Superior temporal gyrus (tissue), 1 donor: Measurements from ENCODE around the gene PDGFA.

Experiments
- DNase-seq: peaks from one replicate; pipeline ENCODE4 v3.0.0-alpha.2; 2016; ENCODE audit errors: extremely low spot score

PDGFA gene

DNA sequence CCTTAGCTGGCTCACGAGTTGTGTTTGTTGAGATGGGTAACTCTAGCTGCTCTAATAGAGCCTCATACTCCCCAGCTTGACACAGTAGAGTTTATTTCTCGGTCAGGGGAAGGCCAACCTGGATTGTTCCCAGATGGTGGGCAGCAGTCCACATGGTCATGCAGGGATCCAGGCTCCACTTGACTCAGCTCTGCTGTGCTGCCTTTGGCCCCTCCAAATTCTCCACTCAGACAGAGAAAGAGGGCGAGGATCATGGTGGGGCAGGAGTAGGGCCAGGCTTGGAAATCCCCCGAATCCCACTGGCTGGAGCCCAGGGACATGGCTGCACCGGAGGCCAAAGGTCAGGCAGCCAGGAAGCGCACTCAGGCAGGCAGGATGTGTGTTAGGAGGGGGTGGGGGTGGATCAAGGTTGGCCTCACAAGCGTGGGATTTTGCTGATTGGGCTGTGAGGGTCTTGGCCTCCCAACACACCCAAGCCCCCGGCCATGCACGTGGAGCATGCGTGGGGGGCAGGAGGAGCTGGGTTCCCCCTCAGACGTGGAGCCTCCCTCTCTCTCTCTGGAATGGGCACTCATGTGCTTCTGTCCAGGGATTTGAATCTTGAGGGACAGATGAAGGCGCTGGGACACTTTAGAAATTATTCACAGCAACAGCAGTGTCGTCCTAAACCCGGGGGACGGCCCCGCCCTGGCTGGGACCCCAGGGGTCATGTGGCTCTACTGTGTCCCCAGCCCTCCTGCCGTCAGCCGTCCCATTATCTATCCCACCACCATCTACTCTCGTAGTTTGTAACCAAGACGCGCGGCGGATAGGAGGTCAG, 44.8 kb downstream of the PDGFA start:
- DNase-seq: no peak

DNA sequence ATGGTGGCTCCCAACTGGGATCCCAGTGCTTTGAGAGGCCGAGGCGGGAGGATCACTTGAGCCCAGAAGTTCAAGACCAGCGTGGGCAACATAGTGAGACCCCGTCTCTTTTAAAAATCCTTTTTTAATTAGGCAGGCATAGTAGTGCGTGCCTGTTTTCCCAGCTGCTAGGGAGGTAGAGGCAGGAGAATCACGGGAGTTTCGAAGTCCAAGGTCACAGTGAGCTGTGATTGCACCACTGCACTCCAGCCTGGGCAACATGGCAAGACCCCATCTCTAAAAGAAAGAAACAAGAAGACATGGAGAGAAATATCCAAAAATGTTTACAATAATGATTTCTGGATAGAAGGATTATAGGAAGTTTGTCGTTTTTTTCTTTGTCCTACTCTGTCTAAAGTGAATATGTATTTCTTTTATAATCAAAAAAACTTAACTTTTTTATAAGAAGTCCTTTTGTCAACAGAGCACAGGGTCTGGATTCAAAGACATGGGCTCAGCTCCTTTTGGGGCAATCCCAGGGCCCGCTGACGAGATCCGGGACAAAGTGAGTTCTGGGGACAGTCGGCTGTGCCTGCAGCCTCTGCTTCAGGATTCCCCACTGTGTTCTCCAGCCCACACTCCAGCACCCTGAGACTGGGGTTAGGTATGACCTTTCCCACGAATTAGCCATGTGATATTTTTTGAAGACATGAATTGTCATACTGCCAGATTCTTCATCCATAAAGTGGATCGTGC, 45.6 kb downstream of the PDGFA start:
- no peak for DNase-seq

DNA sequence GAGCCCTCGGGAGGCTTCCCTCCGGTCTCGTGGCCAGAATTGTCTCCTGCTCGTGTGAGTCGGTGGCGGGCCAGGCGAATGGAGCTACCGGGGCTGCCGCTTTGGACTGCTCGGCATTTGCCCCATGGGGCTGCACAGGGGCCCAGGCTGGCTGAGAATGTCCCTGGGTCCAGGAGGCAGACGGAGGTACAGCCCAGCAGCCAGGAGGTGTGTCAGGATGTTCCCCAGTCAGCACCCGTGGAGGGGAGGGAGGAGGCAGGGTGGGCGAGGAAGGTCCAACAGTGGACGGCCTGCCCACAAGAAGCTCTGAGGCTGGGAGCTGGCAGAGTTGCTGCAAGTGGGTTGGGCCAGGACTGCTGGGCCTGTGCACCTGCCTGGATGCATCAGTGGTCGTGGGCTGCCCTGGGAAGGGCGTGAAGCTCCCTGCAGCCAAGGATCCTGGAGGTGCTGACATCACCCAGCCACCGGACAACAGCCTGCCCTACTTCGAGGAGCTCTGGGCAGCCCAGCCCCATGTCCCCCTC, 46.4 kb downstream of the PDGFA start:
- no peak for DNase-seq

DNA sequence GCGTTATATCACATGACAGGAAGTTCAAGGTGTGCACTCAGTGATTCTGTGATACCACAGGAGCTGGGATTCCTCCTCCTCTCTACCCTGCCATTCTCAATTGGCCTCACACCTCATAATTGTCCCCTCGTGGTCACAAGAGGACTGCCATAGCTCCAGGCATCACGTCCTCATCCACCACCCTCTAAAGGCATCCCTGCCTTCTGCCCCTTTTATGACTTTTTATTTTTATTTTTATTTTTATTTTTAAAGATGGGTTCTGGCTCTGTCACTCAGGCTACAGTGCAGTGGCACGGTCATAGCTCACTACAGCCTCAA, 47.0 kb downstream of the PDGFA start:
- DNase-seq: no peak

DNA sequence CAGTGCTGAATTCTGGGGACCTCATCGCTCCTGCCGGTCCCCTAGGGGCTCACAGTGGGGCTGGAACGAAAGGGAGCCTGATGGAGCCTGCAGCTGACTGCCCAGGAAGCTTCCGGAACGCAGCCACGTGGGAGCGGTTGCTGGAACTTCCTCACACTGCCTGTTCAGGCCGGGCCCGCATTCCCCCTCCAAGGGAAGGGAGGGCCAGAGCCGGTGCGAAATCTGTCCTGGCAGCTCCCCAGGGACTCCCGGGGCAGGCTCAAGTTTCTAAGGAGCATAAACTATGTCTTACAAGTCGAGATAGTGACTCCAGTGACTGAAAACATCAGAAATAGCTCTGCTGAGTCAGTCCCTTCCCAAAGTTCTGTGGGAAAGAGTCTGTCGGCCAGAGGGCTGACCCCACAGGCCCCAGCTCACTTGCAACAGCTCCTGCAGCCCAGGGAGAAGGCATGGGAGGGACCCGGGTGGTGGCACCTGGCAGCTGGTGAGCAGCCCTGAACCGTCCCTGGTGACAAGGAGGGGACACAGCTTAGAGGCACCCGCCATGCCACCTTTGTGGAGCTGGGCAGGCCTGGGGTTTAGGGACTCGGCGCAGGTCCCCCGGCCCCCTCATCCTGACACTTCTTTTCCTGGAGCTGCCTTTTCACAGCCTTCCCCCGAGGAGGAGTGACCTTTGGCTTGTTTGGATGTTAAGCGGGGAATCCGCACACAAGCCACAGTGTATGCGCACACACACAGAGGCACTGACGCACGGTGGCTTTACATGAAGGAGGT, 47.6 kb downstream of the PDGFA start:
- no peak for DNase-seq

DNA sequence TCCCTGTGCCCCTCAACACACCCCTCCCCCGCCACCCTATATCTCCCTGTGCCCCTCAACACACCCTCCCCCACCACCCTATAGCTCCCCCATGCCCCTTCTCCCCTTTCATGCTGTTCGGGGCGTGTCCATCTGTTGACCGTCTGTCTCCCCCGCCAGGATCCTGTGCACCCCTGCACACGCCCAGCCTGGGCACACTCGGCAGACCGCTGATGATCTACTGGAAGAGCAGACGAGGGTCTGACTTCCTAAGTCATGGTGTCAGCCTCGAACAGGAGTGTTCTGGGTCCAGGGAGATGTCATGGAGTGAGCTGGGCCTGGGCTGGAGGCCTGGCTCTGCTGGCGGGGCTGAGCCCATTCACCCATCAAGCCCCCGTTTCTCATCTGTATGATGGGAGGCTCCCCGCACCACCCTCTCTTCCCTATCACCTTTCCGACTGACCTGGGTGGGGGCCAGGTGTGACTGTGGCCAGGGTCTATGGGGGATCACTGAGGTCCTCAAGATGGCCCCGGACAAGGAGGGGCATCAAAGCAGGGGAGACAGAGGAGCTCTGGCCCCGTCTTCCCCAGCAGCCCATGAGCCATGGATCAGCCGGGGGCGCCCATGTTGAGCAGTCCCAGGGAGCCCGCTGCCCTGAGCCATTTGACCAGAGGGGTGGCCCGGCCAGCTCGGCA, 48.3 kb downstream of the PDGFA start:
- no peak for DNase-seq

DNA sequence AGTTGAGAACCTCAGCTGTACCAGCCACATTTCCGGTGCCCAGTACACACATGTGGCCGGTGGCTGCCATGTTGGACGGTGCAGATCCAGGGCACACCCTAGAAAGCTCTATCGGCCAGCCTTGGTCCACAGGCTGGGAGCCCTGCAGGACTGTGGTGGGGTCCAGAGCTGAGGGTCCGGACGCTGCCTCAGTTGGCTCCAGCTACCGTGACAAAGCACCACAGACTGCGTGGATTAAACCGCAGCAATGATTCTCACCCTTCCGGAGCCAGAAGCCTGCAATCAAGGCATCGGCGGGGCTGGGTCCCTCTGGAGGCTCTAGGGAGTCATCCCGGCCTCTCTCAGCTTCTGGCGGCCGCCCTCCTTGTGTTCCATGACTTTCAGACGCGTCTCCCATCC, 50.1 kb downstream of the PDGFA start:
- DNase-seq: no peak

DNA sequence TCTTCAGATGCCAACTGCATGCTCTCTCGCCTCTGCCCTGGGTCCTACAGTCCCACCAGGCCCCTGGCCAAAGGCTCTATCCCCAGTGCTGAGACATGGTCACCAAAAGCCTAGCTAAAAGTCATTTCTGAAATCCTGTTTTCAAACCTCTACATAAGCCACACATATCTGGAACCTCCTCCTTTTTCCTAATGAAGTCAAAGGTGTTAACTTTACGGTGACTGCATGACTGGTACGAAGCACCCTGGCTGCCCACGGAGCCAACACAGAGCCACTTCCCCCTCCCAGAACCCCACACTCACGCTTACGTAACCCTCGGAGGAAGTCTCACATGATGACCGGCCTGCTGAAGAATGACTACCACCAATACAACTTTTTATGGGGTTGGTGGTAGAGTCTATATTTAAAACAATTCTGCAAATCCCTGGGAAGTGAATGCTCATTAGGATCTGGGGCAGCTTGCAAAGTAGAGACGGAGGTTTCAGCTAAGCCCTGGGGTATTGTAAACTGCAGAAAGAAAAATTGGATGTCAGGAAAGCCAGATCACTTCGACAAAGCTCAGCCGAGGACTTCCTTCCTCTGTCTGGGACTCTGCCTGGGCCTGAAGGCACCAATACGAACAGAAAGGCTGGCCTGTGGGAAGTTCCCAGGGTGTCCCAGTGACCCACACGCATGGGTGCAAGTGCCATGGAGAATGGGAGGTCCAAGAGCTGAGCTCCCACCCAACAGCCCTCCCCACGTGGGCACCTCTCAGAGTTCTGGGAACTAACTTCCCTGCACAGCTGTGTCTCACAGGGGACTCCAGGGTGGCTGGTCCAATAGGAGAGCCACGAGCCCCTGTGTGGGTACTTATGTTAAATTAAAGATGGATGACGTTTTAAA, 50.7 kb downstream of the PDGFA start:
- no peak for DNase-seq

DNA sequence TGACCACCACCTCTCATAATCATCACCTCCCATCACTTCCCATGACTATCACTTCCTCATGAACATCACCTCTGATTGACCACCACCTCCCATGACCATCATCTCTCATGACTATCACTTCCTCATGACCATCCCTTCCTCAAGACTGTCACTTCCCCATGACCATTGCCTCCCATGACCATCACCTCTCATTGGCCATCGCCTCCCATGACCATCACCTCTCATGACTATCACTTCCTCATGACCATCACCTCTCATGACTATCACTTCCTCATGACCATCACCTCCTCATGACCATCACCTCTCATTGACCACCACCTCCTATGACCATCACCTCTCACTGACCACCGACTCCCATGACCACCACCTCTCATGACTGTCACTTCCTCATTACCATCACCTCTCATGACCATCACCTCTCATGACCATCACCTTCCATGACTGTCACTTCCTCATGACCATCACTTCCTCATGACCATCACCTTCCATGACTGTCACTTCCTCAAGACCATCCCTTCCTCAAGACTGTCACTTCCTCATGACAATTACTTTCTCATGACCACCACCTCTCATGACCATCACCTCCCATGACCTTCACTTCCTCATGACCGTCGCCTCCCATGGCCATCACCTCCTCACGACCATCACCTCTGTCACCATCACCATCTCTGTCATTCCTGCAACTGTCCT, 51.6 kb downstream of the PDGFA start:
- no peak for DNase-seq

DNA sequence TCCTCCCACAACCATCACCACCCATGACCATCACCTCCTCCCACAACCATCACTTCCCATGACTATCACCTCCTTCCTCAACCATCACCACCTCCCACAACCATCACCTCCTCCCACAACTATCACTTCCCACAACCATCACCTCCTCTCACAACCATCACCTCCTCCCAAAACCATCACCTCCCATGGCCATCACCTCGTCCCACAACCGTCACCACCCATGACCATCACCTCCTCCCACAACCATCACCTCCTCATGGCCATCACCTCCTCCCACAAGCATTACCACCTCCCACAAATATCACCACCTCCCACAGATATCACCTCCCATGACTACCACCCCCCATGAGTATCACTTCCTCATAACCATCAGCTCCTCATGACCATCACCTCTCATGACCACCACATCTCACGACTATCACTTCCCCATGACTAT, 52.2 kb downstream of the PDGFA start:
- DNase-seq: no peak

DNA sequence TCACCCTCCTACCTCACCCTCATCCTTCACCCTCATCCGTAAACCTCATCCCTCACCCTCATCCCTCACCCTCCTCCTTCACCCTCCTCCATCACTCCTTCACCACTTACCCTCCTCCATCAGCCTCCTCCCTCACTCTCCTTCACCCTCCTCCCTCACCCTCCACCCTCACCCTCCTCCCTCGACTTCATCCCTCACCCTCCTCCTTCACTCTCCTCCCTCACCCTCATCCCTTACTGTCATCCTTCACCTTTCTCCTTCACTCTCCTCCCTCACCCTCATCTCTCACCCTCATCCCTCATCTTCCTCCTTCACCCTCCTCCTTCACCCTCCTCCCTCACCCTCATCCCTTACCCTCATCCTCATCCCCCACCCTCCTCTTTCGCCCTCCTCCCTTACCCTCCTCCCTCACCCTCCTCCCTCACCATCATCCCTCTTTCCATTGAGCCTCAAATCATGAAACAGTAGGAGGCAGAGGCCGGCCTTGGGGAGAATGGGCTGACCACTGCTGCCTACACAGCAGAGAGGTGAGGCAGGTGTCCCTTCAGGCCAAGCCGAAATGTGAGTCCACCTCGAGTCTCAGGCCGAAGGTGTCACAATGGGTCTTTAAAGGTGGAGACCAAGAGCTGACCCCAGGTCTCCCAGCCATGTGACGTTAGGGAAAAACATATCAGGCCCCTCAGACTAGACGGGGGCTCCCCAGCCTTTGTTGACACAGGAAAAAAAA, 53.0 kb downstream of the PDGFA start:
- no peak for DNase-seq

DNA sequence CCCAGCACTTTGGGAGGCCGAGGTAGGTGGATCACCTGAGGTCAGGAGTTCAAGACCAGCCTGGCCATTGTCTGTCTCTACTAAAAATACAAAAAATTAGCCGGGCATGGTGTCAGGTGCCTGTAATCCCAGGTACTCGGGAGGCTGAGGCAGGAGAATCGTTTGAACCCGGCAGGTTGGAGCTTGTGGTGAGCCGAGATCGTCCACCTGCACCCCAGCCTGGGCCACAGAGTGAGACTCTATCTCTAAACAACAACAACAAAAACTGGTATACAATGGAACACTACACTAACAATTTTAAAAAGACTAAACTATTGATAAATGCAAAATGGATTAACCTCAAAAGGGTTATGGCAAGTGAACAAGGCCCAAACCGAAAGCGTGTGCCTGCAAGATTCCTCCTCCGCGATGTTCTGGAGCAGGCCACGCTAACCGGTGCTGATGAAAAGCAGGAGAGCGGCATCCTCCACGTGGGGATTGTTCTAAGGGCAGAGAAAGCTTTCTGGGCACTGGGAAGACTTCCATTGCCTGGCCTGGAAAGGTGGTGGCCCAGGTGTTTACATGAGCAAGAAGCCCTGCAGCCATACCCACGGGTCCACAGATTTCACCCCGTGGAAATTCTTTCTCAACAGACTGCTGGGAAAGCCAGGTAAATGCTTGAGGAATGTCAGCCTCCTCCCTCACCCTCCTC, 53.8 kb downstream of the PDGFA start:
- no peak for DNase-seq

DNA sequence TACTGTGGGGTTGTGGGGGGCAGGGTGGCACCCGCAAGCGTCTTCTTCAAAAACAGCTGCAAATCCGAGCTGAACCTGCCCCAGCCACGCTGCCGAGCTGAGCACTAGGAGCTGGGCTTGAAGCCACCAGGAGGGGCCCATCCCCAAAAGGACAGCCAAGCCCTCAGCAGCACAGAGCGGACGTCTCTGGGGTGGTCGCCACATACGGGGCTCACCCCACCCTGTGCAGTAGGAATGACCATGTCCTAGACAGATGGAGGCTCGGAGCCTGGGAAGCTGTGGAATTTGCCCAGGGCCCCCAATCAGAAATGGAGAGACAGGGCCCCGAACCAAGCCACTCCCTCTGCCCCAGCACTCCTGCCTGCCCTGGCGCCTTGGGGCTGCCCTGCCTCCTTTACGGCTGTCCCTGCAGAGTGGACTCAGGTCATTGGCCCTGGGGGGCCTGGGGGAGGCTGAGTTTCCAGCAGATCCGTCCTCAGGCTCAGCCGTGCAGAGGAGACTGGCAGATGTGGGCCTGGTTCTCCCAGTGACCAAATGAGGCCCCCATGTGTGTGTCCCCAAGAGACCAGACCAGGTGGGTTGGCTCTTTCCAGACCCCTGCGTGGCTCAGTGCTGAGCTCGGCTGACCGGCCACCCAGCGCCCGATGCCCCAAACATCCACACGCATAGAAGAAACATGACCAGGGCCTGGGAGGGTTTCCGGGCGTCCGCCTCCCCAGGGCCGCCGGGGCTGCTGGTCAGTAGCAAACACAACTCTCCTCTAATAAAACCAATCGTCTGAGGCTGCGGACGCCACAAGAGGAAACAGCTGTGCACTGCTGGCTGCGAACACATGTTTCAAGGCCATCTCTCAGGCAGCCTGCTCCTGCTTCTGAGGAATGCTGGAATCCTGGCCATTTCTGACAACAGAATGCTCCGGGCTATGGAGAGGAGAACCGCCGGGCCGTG, 54.9 kb downstream of the PDGFA start:
- DNase-seq: no peak

DNA sequence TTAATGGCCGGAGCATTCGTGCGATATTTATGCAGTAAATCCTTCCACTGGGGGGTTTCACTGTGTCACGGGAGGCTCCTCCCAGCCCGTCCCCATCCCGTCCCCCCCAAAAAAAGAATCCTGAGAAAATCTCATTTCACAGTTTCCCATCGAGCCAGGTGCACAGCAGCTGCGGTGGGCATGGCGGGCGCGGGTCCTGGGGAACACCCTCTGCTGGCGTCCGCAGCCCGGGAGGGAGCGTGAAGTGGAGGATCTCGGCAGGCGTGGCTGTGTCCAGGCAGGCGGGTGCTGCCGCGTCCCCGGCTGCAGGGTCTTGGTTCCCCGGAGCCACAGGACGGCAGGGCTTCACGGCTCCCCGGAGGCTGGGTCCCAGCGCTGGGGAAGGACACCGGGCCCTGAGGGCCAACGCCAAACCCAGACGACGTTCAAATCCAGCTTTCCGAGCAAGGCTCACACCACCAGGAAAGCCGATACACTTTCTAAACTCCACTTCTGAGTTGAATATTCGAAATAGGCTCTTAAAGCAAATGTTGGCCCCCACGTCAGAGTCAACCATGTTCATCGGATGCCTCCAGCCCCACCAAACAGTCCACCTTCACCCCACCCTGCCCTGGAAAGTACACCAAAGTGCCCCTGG, 55.7 kb downstream of the PDGFA start:
- no peak for DNase-seq

DNA sequence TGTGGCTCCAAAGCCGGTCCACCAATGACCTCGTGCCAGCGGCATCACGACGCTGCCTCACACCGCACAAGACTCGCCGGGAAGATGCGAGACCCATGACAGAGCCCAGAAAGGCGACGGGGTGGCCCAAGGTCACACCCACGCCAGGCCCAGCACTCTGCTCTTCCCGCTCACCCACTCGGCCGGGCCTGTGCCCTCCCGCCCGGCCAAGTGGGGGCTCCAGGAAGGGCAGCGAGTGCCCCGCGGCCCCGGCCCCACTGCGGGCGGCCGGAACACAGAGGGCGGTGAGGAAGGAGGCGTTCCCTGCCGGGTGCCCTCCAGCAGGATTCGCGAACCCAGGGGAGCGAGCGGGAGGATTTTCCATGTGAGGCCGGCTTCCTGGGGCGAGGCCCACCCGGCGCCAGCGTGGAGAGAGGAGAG, 56.3 kb downstream of the PDGFA start:
- DNase-seq: no peak

DNA sequence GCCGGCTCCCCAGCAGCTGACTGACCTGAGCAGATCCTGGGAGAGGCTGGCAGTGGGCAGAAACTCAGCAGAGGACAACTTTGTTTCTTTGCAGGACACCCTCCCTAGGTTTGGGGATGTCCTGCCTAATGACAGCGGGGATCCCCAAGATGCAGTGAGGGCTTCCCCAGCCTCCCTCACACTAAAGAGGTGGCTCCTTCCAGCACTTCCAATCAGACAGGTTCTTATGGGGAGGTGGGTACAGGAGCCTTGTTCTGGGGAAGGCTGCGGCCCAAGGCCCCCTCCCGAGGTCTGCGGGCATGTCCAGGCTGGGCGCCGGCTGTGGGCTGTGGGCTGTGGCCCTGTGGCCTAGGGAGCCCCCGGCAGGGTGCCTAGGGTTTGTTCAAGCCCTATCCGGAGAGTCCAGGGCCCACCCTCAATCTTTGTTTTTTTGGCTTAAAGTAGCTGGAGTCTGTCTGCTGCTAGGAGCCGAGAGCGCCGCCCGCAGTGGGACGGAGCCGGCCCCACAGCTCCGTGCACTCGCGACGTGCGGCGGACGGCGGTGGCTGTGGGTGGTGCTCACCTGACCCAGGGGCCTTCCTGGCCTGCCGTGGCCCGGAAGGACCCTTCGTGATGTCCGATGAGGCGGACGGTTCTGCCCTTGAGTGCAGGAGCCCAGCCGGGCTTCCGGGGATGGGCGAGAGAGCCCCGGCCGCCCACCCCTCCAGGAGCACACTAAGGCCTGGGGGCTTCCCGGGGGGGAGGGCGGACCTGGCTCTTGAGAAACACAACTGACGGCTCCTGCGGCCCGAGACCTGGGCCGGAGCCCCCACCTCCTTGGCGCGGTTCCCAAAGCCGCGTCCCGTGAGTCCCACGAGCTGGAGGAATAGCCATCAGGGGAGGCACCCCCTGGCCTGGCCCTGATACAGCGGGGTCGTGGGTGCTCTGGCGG, 57.2 kb downstream of the PDGFA start:
- DNase-seq: no peak
